Stimulated activated CD8-positive, alpha-beta memory T cell treated with anti-CD3 and anti-CD28 coated beads, Interleukin-2, amount 100 ng/mL, for 1 hour (primary cell): ENCODE measurements around the gene DNM3.

Experiments
- DNase-seq, 2 donors: peaks; one replicate each; pipeline ENCODE4 v3.0.0-alpha.2; 2020; ENCODE audit warnings: low read depth in 2 of 2

The DNM3 gene

GRCh38 chr1:172394811-172395210 is 553.5 kb downstream of the DNM3 start:
- no peak for DNase-seq

DNA sequence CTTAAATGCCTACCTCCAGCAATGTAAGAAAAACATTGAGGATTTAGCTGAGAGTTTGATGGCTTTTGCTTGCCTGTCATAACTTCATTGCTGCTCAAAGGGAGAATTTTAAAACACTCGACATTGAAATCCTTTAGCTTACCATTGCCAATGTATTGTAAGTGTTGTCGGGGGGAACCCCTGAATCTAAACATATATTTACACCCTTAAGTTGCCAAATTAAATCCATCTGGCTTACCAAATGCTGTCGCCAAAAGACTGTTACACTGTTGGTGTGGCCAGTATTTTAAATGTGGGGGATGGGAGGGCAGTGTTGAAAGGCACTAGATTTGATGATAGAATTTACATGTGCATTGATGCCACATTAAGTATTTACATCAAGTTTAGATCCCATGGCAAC is 554.3 kb downstream of the DNM3 start:
- DNase-seq = no peak

DNA sequence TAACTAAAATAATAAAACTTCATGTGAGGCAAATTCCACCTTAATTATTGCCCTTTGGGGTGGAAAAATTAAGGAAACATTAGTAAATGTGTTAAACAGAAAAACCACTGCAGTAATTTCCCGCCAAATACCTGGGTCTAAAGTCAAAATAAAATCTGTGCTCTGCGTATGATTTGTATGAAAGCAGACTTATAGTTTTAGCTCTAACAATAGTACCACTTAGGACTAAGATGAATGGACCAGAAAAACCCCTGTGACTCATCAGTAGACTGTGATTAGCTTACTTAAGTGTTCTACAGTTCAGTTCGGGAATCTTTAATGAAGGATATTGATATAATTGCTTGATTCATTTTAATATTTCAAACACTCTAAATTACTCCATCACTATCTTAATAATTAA is 555.9 kb downstream of the DNM3 start:
- DNase-seq = no peak

DNA sequence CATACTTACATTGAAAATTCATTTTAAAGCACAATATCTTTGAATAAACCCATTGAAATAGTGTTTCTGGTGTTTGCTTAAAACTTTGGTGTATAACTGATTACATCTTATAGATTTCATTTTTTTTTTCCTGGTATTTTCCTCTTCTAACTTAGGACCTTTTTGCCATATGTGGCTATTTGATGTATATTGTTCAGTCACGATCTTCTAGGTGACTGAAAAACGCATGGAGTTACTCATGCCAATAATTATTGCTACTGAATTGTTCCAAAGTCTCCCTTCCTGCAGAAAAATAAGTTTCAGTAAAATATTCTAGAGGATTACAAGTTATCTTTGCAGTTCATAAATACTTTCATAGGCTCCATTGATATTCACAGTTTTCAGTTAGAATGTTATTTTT is 556.3 kb downstream of the DNM3 start:
- no peak for DNase-seq

GRCh38 chr1:172398193-172398592 is 556.9 kb downstream of the DNM3 start:
- DNase-seq = no peak

GRCh38 chr1:172398970-172399755 is 557.9 kb downstream of the DNM3 start:
- DNase-seq = no peak

GRCh38 chr1:172399756-172400721 is 558.7 kb downstream of the DNM3 start:
- DNase-seq = no peak

- DNase-seq = no peak
Observed at GRCh38 chr1:172400722-172401105, 559.4 kb downstream of the DNM3 start.

GRCh38 chr1:172401477-172401876 is 560.2 kb downstream of the DNM3 start:
- no peak for DNase-seq

DNA sequence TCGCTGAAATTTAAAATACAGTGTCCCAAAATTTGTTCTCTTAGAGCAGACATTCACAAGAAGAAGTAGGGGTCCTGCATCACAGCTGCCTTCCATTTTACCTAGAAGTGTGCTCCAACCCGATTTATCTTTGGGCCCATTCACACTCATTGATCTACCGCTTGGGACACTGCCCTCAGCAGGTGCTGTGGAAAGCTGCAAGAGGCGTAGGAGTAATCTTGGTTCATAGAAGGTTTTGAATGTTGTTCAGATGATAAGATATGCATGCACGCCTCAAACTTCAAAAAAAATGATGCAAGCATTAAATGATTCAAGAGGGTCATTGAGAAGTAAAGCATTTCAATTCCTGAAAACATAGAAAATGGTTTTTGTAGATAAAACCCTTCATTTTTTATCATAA is 560.6 kb downstream of the DNM3 start:
- DNase-seq = no peak

DNA sequence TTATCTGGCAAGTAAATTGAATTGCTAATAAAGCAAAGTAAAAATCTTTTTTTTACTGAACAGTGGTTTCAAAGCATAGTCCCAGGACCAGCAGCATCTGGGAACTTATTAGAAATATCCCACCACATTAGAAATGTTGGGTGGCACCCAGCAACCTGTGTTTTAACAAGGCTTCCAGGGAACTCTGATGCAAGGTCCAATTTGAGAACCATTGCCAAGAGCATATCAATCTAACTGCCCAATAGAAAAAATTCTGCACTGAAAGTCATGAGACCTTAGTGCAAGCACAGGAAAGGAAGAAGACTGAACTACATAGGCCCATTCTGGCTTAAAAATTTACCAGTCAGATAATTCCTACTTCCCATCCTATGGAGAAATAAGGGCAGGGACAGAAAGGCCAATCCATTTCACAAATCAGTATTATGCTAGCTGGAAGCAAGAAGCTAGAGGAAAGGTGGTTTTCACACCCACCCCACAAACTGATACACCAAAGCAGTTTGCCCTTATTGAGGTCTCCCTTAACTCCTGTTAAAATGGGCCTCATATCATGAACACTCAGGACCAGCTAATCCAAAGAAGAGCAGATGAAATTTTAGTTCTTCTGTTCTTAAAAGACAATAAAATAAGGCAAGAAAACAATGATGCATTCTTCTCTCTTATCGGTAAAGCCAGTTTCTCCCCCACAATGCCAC is 561.7 kb downstream of the DNM3 start:
- no peak for DNase-seq

DNA sequence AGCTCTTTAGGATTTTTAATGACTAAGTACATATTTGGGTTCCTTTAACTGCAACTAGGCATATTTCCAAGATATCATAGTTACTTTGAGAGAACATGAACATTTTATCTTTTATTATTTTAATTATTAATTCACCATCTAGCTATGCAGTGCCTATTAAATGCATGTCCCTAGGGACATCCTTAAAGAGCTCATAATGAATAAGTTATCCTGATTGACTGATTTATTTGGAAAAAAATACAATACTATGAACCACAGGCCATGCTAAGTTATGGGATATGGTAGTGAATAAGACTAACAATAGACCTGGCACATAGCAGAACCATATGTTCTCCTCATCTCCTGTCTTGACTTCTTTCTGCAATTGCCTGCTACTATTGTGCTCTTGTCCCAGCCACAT is 562.8 kb downstream of the DNM3 start:
- no peak for DNase-seq

- DNase-seq = no peak
Observed at GRCh38 chr1:172405912-172406311, 564.6 kb downstream of the DNM3 start.

- no peak for DNase-seq
Observed at GRCh38 chr1:172406968-172407367, 565.7 kb downstream of the DNM3 start.

DNA sequence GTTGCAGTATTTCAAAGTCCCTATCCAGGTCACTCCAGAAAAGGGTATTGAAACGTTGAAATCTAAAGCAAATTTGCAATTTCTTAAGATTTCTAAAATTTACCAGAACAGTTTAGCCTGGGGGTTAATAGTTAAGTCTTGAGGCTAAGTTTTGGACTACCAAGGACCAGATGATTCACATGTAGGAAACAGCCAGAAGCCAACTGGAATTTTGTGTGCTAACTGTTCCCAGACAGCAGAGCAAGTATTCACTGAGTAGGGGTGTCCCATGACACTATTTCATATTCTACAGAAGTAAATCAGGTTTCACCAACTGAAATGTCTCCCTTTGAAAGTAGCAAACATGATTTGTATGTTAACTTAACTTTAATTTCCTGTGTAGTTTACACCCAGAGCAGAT is 567.7 kb downstream of the DNM3 start:
- DNase-seq = no peak

DNA sequence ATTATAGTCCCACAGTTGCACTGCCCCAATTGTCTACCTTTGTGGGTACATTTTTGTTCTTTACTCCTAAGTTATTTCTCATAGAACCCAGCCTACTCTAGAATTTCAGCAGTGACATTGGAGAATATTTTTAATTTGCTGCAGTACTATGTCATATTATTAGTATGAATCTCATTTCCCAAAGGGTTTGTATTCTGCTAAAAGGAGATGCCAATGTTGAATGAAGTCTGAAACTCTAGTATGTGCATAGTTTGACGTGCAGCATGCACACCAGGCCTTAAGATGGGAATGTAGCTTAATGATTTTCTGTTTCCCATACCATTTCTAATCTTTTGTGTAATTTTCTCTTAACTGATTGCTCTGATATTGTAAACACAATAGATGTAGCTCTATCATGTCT is 568.7 kb downstream of the DNM3 start:
- DNase-seq = no peak

DNA sequence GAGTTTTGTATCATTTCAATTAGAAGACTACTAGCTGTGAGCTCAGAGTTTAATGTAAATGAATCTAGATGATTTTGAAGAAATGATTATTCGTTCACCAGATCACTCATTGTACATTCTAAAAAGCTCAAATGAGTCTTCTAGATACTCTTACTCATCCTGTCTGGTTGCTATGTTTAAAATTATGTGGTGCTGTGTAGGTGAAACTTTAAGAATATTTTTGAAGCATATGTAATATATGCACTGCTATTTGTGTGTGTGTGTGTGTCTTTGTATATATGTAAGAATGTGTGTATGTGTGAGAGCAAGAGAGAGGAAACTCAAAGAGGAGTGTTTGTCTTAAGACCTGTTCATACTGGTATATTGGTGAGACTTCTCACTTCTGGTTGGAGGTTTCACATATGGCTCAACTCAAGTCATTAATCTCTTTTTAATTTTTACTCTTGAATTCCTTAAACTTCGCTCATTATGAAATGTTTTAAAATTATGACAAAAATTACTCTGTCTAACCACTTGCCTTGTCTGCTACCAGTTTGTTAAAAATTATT is 570.6 kb downstream of the DNM3 start:
- no peak for DNase-seq

DNA sequence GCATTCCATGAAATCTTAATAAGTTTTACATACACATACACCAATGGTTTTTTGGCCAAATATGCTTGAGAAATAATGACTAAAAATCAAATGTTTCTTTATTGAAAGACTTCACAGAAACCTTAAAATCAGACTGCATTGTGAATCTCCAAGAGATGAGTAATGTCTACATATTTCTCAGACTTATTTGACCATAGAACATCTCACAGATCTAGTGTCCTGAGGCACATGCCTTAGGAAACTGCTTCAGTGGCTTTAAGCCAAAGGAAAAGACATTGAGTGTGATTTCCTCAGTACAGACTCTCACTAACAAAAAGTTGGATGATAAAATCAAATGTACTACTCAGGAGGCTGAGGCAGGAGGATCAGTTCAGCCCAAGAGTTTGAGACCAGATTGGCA is 573.0 kb downstream of the DNM3 start:
- no peak for DNase-seq

- no peak for DNase-seq
Observed at GRCh38 chr1:172416496-172417035, 575.3 kb downstream of the DNM3 start.

GRCh38 chr1:172417557-172417956 is 576.3 kb downstream of the DNM3 start:
- no peak for DNase-seq

DNA sequence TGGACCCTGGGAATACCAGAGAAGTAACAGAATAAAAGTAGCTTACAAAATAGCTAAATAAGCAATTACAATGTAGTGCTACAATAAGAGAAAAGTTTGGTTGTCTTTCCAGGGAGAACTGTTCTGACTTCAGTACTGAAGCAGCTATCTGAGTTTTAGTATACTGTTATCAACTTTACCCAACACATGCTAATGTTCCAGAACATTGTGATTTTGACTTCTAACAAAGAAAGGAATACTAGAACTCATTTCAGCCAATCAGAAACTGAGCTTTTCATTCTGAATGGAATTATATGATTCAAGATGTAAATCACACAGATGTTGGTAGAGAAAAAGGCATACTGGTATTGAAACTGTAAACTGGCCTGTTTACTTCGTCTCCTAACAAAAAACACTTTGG is 579.1 kb downstream of the DNM3 start, which contains the start of gene C1orf105:
Gene C1orf105, plus strand, starts transcription at position 301 of the 400 bp plus-strand sequence. CDS start 201 bp downstream, outside the sequence.
- DNase-seq = no peak
